H1 (cell line): ENCODE results near the gene CAPS2. TPM values are rescaled to one million over a fixed set of nuclear protein-coding genes. Genes with fewer than 3 reads are reported as not detected.

ENCODE experiments used
- CTCF ChIA-PET: fragments of 300-600 bp; sonication (Branson Sonifier 250); formaldehyde crosslinking; loops from one replicate; lab custom pipeline; 2021; ENCODE audit not compliant: partially characterized antibody; lab: Charles Lee
- POLR2A ChIA-PET: fragments of 300-600 bp; sonication (Branson Sonifier 250); formaldehyde crosslinking; loops from one replicate; lab custom pipeline; 2021; ENCODE audit warnings: inconsistent platforms; ENCODE audit not compliant: partially characterized antibody; lab: Charles Lee
- DNase-seq, 2 experiments: peaks; one replicate each; pipeline versions ENCODE4 v3.0.0 to v3.0.0-alpha.2; 2010 to 2022; ENCODE audit warnings: low spot score in 2 of 2, low read depth in 1 of 2, mixed read lengths in 1 of 2
- FAIRE-seq: peaks from 2 replicates; lab custom pipeline; 2011; peaks lifted over from hg19 to GRCh38; lab: Jason Lieb, UNC
- H2AFZ ChIP-seq: 2 replicates; pipeline ENCODE4 v1.8.1; 2012; ENCODE audit warnings: low read length, inconsistent platforms
- H2AK5ac ChIP-seq: 2 replicates; pipeline ENCODE4 v1.6.1; 2013; ENCODE audit warnings: low read depth, low read length
- H2BK120ac ChIP-seq: replicated peaks from 2 replicates; pipeline ENCODE3; 2013; ENCODE audit warnings: low read depth, low read length, inconsistent platforms
- H2BK12ac ChIP-seq: 2 replicates; pipeline ENCODE4 v1.6.1; 2013; ENCODE audit warnings: low read depth, low read length
- H2BK15ac ChIP-seq: 2 replicates; pipeline ENCODE4 v1.6.1; 2013; ENCODE audit warnings: low read length
- H2BK20ac ChIP-seq: 2 replicates; pipeline ENCODE4 v1.6.1; 2013; ENCODE audit warnings: low read length
- H2BK5ac ChIP-seq: 2 replicates; pipeline ENCODE4 v1.6.1; 2013; ENCODE audit warnings: low read depth, low read length
- H3K14ac ChIP-seq: 2 replicates; pipeline ENCODE4 v1.6.1; 2013; ENCODE audit warnings: inconsistent platforms; ENCODE audit not compliant: insufficient read length
- H3K18ac ChIP-seq: 2 replicates; pipeline ENCODE4 v1.6.1; 2013; ENCODE audit warnings: low read length; ENCODE audit errors: extremely low read depth
- H3K23ac ChIP-seq: 2 replicates; pipeline ENCODE4 v1.6.1; 2013; ENCODE audit warnings: inconsistent platforms; ENCODE audit not compliant: insufficient read length
- H3K23me2 ChIP-seq: 2 replicates; pipeline ENCODE4 v1.6.1; 2013; ENCODE audit warnings: low read depth, low read length
- H3K27ac ChIP-seq: 2 replicates; pipeline ENCODE4 v1.6.1; 2011; ENCODE audit warnings: low read depth, low read length, inconsistent platforms
- H3K27me3 ChIP-seq, 4 experiments: replicated peaks in 1 of 4; 1 replicate in 1 of 4; 2 replicates in 3 of 4; pipeline versions ENCODE4 v1.6.1 to v1.8.1; 2011 to 2013; ENCODE audit warnings: low read length in 3 of 4, mild to moderate bottlenecking in 3 of 4, inconsistent platforms in 2 of 4, mixed read lengths in 2 of 4, moderate library complexity in 1 of 4; ENCODE audit not compliant: control insufficient read depth in 3 of 4, insufficient read depth in 3 of 4; ENCODE audit errors: extremely low read depth in 1 of 4
- H3K36me3 ChIP-seq, 4 experiments: 2 replicates each; pipeline versions ENCODE4 v1.6.1 to v1.8.1; 2011 to 2013; ENCODE audit warnings: mild to moderate bottlenecking in 4 of 4, low read length in 3 of 4, moderate library complexity in 2 of 4, control low read depth in 1 of 4, inconsistent platforms in 1 of 4; ENCODE audit not compliant: insufficient read depth in 4 of 4, control insufficient read depth in 2 of 4
- H3K4ac ChIP-seq: replicated peaks from 2 replicates; pipeline ENCODE3; 2013; ENCODE audit warnings: low read length, low read depth, mixed read lengths, inconsistent platforms; ENCODE audit not compliant: insufficient read length
- H3K4me1 ChIP-seq, 4 experiments: replicated peaks in 1 of 4; 1 replicate in 1 of 4; 2 replicates in 3 of 4; pipeline versions ENCODE4 v1.6.1 to v1.8.1; 2011 to 2013; ENCODE audit warnings: low read length in 3 of 4, inconsistent platforms in 2 of 4, mixed read lengths in 1 of 4; ENCODE audit not compliant: insufficient read depth in 4 of 4, control insufficient read depth in 3 of 4
- H3K4me2 ChIP-seq, 2 experiments: 2 replicates each; pipeline versions ENCODE4 v1.6.1 to v1.8.1; 2011 to 2013; ENCODE audit warnings: low read depth in 2 of 2, low read length in 2 of 2, control low read depth in 1 of 2, inconsistent platforms in 1 of 2, mild to moderate bottlenecking in 1 of 2; ENCODE audit not compliant: insufficient read depth in 1 of 2
- H3K4me3 ChIP-seq, 4 experiments: fragments of 200-600, 300-600 bp in 1 of 4; sonication (generic), shearing (Covaris generic), sonication (Bioruptor Twin) in 1 of 4; 2 replicates each; pipeline versions ENCODE4 v1.5.1 to v1.8.1; 2011 to 2016; ENCODE audit warnings: low read length in 4 of 4, low read depth in 3 of 4, control low read depth in 2 of 4, inconsistent platforms in 2 of 4, mild to moderate bottlenecking in 2 of 4, mixed read lengths in 1 of 4, moderate library complexity in 1 of 4; ENCODE audit not compliant: insufficient read depth in 2 of 4; ENCODE audit errors: extremely low read depth in 1 of 4
- H3K56ac ChIP-seq: replicated peaks from 2 replicates; pipeline ENCODE3; 2013; ENCODE audit warnings: low read depth, mild to moderate bottlenecking, mixed read lengths, low read length, inconsistent platforms; ENCODE audit not compliant: insufficient read length
- H3K79me1 ChIP-seq: 2 replicates; pipeline ENCODE4 v1.6.1; 2013; ENCODE audit warnings: low read depth, low read length, control low read depth
- H3K79me2 ChIP-seq, 2 experiments: 2 replicates each; pipeline versions ENCODE4 v1.6.1 to v1.8.1; 2012 to 2013; ENCODE audit warnings: low read length in 2 of 2, mild to moderate bottlenecking in 2 of 2, inconsistent platforms in 1 of 2; ENCODE audit not compliant: insufficient read depth in 2 of 2, control insufficient read depth in 1 of 2
- H3K9ac ChIP-seq, 4 experiments: replicated peaks in 1 of 4; 1 replicate in 1 of 4; 2 replicates in 3 of 4; pipeline versions ENCODE4 v1.6.1 to v1.8.1; 2011 to 2013; ENCODE audit warnings: low read depth in 3 of 4, low read length in 3 of 4, control low read depth in 2 of 4, mild to moderate bottlenecking in 2 of 4, moderate library complexity in 2 of 4, inconsistent platforms in 1 of 4; ENCODE audit errors: extremely low read depth in 1 of 4
- H3K9me3 ChIP-seq, 2 experiments: 2 replicates each; pipeline versions ENCODE4 v1.6.1 to v1.8.1; 2012 to 2013; ENCODE audit warnings: mild to moderate bottlenecking in 2 of 2, moderate library complexity in 2 of 2, control low read depth in 1 of 2, inconsistent platforms in 1 of 2, low read depth in 1 of 2, low read length in 1 of 2, mixed read lengths in 1 of 2; ENCODE audit not compliant: insufficient read depth in 2 of 2
- H4K20me1 ChIP-seq, 2 experiments: replicated peaks in 1 of 2; 2 replicates each; pipeline versions ENCODE3 to v1.8.1; 2011 to 2013; ENCODE audit warnings: inconsistent platforms in 2 of 2, low read length in 2 of 2, mild to moderate bottlenecking in 1 of 2; ENCODE audit not compliant: insufficient read depth in 2 of 2, control insufficient read depth in 1 of 2
- H4K5ac ChIP-seq: 2 replicates; pipeline ENCODE4 v1.6.1; 2013; ENCODE audit warnings: low read length, low read depth, mixed read lengths, inconsistent platforms; ENCODE audit not compliant: insufficient read length
- H4K8ac ChIP-seq: 2 replicates; pipeline ENCODE4 v1.8.0; 2013; ENCODE audit warnings: mild to moderate bottlenecking, moderate library complexity, low read length, inconsistent platforms; ENCODE audit not compliant: insufficient read depth; ENCODE audit errors: extremely low read depth
- H4K91ac ChIP-seq: replicated peaks from 2 replicates; pipeline ENCODE3; 2013; ENCODE audit warnings: low read length, mixed read lengths, inconsistent platforms; ENCODE audit not compliant: insufficient read length
- PHF8 ChIP-seq: fragments of 200-600 bp; sonication (generic); conservative IDR thresholded peaks from 2 replicates; pipeline ENCODE4 v1.7.1; 2012; ENCODE audit warnings: low read depth, mild to moderate bottlenecking, inconsistent platforms, low read length, moderate library complexity
- POU5F1 ChIP-seq: IDR thresholded peaks from 2 replicates; pipeline ENCODE4 v1.6.1; 2011; ENCODE audit warnings: low read depth, mild to moderate bottlenecking, low read length, moderate library complexity
- WGBS, 2 experiments: shearing (Covaris generic) in 1 of 2; methylation state at CpG; one replicate each; pipeline versions ENCODE4 v1.1.6 to v1.1.7; 2013 to 2015; ENCODE audit warnings: low lambda C conversion rate in 2 of 2, mixed read lengths in 2 of 2, inconsistent platforms in 1 of 2, low coverage in 1 of 2, missing lambda C conversion rate in 1 of 2; ENCODE audit not compliant: insufficient replicate concordance in 2 of 2, insufficient coverage in 1 of 2, insufficient read length in 1 of 2; ENCODE audit errors: extremely low coverage in 1 of 2, missing lambda C conversion rate in 1 of 2; 5-methylcytosine and 5-hydroxymethylcytosine counted together
- polyA plus RNA-seq, 7 experiments: library from polyadenylated mRNA; depleted of rRNA in 3 of 7; stranded (reverse) in 5 of 7; unstranded in 2 of 7; fragments of >200 nt in 5 of 7; fragments of 200-250 nt in 2 of 7; gene quantifications; 1 replicate in 5 of 7; 2 replicates in 1 of 7; 4 replicates in 1 of 7; pipeline versions ENCODE4 v1.2.1 to v1.2.3, GENCODE V29; 2011 to 2013; ENCODE audit warnings: missing spikeins in 2 of 7, mixed read lengths in 2 of 7
- total RNA-seq: library from RNA; stranded (reverse); fragmentation: NEBNext Ultra II Directional; extraction: Animal tissue kit (Norgen Biotek cat#: 25700); gene quantifications from 2 replicates; pipeline ENCODE4 v1.2.1, GENCODE V29; 2021

Gene CAPS2
- total and polyA plus RNA-seq, 2 of the 8 experiments (the other 6 are each of a cell fraction or from before 2014, with no cell fraction given): 2.3 to 3.8 TPM

DNA sequence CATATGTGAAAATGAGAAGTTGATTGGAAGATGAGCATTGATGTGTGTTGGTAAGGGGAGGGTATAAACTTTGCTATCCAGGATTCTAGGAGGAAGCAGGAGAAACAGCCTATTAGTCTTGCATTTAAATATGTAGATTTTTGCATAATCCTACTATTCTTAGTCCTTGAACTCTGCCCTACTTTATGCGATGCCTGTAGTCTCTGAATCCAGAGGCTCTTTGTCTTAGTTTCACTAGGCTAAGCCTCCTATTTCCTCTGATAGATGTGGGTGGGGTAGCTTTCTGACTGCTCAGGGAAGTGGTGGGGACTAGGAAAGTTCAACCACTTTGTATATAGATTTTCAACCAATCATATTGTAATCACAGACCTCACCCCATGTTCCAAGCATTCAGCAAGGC is 71.0 kb downstream of the CAPS2 start:
- Histone ChIP-seq H2BK120ac (no peak overlapping the region), H2BK20ac (no peak overlapping the region), H3K23ac (no peak overlapping the region), H4K5ac (no peak overlapping the region), H3K4me2 (no peak overlapping the region), H3K18ac (no peak overlapping the region; the same call in 1 of the 2 replicates), H3K9me3 (no peaks in the 10 kb centered on the region), H3K14ac (no peak overlapping the region), H3K56ac (no peak overlapping the region), H2BK12ac (no peak overlapping the region), H2AFZ (no peak overlapping the region), H3K9ac (no peak overlapping the region), H3K79me1 (no peaks in the 10 kb centered on the region), H3K79me2 (no peaks in the 10 kb centered on the region), H3K27me3 (no peaks in the 10 kb centered on the region), H4K8ac (no peak overlapping the region), H3K4ac (no peak overlapping the region), H4K20me1 (no peaks in the 10 kb centered on the region), H2BK15ac (no peak overlapping the region), H2AK5ac (no peak overlapping the region), H3K27ac (no peak overlapping the region), H4K91ac (no peak overlapping the region), H3K4me3 (no peak overlapping the region), H3K23me2 (no peaks in the 10 kb centered on the region), H3K36me3 (no peaks in the 10 kb centered on the region), H3K4me1 (no peaks in the 10 kb centered on the region), H2BK5ac (no peak overlapping the region)
- no peak for TF ChIP-seq PHF8
- TF ChIP-seq POU5F1: peak; percentile 35; the same call in 1 of the 2 replicates
- POLR2A ChIA-PET: no interaction called here
- 60% methylated on average over 1 of the region's 1 CpG; no CpG with 5 or more reads in 1 of the 2 experiments for WGBS, 2 experiments
- no peak for DNase-seq
- CTCF ChIA-PET: no interaction called here
- FAIRE-seq: no peak
